G401 (cell line): ENCODE measurements around the gene TNNT1. TPM values are rescaled to one million over a fixed set of nuclear protein-coding genes. Genes with fewer than 3 reads are reported as not detected.

Source experiments
- DNase-seq: peaks from one replicate; pipeline ENCODE4 v3.0.0-alpha.2; 2015; ENCODE audit warnings: low spot score
- in situ Hi-C: cut with HindIII; loops from 2 replicates; pipeline ENCODE4 v1.10.0; 2016; ENCODE audit warnings: low sequenced_read_pairs, mixed read lengths
- total RNA-seq: library from RNA; depleted of rRNA; stranded (reverse); fragments of >200 nt; shearing (Covaris generic); gene quantifications from 2 replicates; pipeline ENCODE4 v1.2.3, GENCODE V29; 2014

Gene TNNT1
- total RNA-seq, 1 experiment from 2014 or later, result 423 TPM

DNA sequence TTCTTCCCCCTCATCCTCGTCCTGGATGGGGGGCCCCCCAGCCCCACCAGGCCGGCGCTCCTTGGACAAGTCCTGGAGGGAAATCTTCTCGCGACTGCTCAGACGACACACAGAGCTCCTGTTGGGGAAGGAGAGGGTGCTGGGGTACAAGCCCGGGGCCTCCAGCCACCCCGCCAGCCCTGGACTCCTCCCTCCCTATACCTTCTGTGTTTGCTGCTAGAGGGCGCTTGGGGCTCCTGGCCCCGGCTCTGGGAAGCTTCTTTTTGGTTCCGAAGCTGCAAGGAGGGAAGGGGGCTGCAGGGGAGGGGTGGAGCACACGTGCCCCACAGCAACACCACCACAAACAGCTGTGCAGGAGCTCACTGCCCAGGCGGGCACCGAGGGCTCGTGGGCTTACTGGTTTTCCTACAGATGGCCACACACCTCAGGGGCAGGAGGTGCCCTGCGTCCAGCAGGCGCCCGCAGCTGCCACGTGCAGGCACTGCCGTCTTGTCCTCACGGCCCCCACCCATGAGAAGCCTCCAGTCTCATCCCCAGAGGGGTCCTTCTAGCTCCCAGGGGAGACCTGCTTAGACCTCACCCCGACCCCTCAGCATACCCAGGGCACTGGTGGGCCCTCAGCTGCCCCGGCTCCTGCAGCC lies 52.8 kb downstream of the TNNT1 start:
- in situ Hi-C loops, result no loop called here
- no peak for DNase-seq

- DNase-seq, result peak; percentile 41
- in situ Hi-C loops, result no loop called here
These were observed 53.5 kb downstream of the TNNT1 start for GRCh38 chr19:55095260-55096060.

- in situ Hi-C loops, result no loop called here
- DNase-seq, result no peak
These were observed 54.3 kb downstream of the TNNT1 start for GRCh38 chr19:55094456-55095259.

- no peak for DNase-seq
- in situ Hi-C loops, result no loop called here
These were observed 56.3 kb downstream of the TNNT1 start for GRCh38 chr19:55092423-55093318.

DNA sequence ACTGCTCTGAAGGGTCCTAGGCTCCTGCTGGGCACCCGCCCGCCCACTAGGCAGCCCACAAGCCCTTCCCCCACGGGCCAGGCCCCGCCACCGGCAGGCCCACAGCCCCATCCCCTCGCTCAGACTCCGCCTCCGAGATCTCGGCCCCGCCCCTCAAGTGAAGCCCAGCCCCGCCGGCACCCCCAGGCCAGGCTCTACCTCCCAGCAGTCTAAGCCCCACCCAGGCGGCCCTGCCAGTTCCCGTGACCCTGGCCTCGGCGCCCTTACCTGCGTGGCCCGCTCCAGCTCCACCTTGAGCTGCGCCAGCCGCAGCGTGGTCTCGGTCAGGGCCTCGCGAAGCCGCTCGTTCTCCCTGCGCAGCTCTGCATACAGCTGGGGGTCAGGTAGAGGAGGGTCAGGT lies 57.1 kb downstream of the TNNT1 start:
- in situ Hi-C loops, result no loop called here
- no peak for DNase-seq

DNA sequence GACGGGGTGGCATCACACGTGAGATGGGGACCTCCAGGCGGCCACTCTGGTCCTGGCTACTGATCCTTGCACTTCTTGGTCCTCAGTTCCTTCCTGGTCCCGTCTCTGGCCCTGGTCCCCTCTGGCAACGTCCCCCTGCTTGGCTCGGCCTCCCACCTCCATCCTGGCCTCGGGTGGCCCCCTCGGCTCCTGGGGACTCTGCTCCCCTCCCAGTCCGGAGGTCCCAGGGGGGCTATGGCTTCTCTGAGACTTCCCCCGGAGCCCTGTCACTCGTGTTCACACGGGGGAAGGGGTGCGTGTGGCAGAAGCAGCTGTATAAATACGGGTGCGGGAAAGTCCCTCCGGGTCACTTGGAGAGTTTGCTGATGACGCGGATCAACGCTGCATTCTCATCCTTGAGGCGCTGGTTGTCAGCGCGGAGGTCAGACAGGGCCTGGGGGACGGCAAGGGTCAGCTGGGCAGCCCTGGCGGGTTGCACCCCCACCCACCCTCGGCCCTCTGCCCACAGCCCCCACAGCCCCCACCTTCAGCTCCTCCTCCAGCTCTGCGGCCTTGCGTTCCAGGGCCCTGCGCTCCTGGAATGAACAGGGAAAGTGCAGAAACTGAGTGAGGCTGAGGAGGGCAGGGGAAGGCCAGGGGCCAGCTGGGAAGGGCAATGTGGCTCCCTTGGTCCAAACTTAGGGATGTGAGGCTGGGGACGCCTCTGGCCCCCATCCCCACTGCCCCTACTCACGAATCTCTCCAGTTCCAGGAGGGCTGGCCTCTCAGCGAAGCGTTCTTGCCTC lies 57.7 kb downstream of the TNNT1 start:
- in situ Hi-C loops, result no loop called here
- DNase-seq, result no peak

DNA sequence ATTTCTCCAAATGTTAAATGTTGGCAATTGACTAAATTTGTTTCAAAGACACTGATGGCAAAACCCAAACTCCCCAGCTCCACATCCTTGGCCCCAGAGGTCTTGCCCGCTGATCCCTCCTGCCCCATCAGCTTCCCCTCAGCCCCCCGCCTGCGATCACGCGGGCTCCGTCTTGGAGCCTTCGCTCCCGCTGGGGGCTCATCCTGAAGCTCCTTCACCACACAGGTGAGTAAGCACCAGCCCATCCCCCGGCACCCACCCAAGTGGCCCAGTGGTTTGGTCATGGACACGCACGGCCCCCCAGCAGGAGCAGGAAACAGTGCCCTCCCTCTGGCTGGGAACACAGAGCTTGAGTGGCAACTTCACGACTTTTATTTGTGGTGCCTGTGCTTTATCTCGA lies 58.4 kb downstream of the TNNT1 start:
- DNase-seq, result no peak
- in situ Hi-C loops, result no loop called here

DNA sequence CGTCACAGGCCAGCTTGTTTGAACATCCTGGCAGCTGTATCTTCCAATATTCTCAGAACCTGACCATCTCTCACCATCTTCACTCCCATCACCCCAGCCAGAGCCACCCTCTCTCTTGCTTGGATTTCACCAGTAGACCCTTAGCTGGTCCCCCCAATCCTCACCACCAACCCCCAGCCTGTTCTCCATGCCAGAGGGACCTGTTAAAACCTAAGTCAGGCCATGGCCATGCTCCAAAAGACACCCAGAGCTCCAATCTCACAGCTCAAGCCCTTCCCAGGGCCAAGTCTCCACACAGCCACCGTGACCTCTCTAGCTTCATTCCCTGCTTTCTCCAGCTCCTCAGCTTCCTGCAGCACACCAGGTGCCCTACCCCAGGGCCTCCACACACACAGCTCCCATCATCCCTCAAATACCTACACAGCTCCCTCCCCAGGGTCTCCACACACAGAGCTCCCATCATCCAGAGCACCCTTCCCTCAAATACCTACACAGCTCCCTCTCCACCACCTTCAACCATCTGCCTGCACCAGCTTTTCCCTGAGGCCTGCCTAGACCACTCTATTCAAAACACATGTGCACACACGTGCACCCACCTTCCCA lies 59.6 kb downstream of the TNNT1 start:
- in situ Hi-C loops, result no loop called here

GRCh38 chr19:55088543-55089341 lies 60.3 kb downstream of the TNNT1 start:
- DNase-seq, result peak; percentile 54
- in situ Hi-C loops, result no loop called here

More for the DNA sequence above, 59.6 kb downstream of the TNNT1 start:
- DNase-seq, result no peak

- in situ Hi-C loops, result no loop called here
- DNase-seq, result no peak
These were observed 61.0 kb downstream of the TNNT1 start for GRCh38 chr19:55088021-55088451.

DNA sequence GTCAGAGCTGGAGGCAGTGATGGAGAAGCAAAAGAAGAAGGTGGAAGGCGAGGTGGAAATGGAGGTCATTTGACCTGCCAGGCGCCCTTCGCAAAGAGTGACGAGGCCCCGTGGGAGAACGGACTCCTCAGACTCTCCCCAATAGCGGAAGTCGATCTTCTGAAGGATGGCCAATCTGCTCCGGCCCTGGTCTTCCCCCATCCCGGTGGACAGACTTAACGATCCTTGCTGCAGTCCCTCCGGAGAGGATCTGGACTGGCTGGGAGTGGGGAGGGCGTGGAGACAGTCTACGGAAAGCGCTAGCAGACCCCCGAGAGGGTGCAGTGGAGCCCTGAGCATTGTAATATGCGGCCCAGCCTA lies 61.5 kb downstream of the TNNT1 start:
- in situ Hi-C loops, result no loop called here
- no peak for DNase-seq

GRCh38 chr19:55086730-55087541 lies 62.1 kb downstream of the TNNT1 start:
- peak; percentile 72 for DNase-seq
- in situ Hi-C loops, result no loop called here

- DNase-seq, result no peak
- in situ Hi-C loops, result no loop called here
These were observed 62.9 kb downstream of the TNNT1 start for GRCh38 chr19:55085923-55086715.

- no peak for DNase-seq
- in situ Hi-C loops, result no loop called here
These were observed 64.6 kb downstream of the TNNT1 start for GRCh38 chr19:55084416-55084815.

DNA sequence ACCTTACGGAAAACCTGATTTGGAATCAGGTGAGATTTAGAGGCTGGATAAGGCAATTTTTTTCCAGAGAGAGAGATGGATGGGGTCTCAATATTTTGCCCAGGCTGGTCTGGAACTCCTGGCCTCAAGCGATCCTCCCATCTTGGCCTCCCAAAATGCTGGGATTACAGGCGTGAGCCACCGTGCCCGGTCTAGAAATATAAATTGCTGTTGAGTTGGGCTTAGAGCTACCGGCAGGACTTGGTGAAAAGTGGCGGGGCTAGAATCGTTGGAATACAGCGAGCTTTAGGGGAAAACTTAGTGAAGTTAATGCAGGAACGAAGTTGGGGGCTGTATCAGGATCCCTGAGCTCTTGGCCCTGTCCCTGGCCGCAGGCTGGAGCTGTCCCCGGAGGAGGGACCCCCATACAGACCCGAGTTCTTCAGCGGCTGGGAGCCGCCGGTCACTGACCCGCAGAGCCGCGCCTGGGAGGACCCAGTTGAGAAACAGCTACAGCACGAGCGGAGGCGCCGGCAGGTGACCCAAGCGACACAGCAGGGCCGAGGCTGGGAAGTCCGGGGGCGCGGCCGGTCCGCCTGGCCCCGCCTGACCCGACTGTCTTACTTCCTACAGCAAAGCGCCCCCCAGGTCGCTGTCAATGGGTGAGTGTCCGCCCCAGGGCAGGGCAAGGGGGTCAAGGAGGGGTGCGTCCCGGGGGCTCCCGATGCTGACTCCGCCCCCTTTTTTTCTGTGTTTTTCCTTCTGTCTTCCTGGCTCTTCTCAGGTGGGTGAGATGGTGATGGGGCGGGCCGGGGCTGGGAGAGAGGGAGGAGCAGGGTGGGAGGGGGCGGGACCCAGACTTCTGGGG lies 65.8 kb downstream of the TNNT1 start:
- in situ Hi-C loops, result no loop called here
- no peak for DNase-seq
